ENCODE results near the gene KCNC1.

Gene KCNC1

GRCh38 chr11:17718015-17718414 is 16.6 kb upstream of the KCNC1 start:
- no peak overlapping the region for H3K4me3 ChIP-seq (ENCODE audit: low read length)
- H3K27me3 ChIP-seq (ENCODE audit: control insufficient read depth, insufficient read depth, low read length), result peaks cover 86% of the 10 kb centered on the region
- H3K36me3 ChIP-seq (ENCODE audit: control insufficient read depth, low read depth, low read length), result no peaks in the 10 kb centered on the region
- H3K27ac ChIP-seq (ENCODE audit: low read length), result no peak overlapping the region
- no peaks in the 10 kb centered on the region for H3K9me3 ChIP-seq (ENCODE audit: control insufficient read depth, low read depth, low read length)
- peaks cover 4% of the 10 kb centered on the region for H3K4me1 ChIP-seq (ENCODE audit: control insufficient read depth, low read depth, low read length)
- H3K9ac ChIP-seq (ENCODE audit: low read length), result no peak overlapping the region

- Histone ChIP-seq H3K4me3 (ENCODE audit: low read length) (peak overlapping the region; percentile 61), H3K9ac (ENCODE audit: low read length) (no peak overlapping the region), H3K9me3 (ENCODE audit: control insufficient read depth, low read depth, low read length) (no peaks in the 10 kb centered on the region), H3K27me3 (ENCODE audit: control insufficient read depth, insufficient read depth, low read length) (peaks cover 91% of the 10 kb centered on the region), H3K4me1 (ENCODE audit: control insufficient read depth, low read depth, low read length) (peaks cover 4% of the 10 kb centered on the region), H3K36me3 (ENCODE audit: control insufficient read depth, low read depth, low read length) (no peaks in the 10 kb centered on the region), H3K27ac (ENCODE audit: low read length) (no peak overlapping the region)
Observed at GRCh38 chr11:17718510-17718962, 16.0 kb upstream of the KCNC1 start.

GRCh38 chr11:17719028-17719937 is 15.3 kb upstream of the KCNC1 start, which contains the start of gene MYOD1:
Gene MYOD1 (plus strand): TSS chr11:17719571. CDS start chr11:17719783, 212 bp downstream.
- H3K27ac ChIP-seq (ENCODE audit: low read length), result no peak within 1 kb of the TSS
- H3K4me3 ChIP-seq (ENCODE audit: low read length), result peak within 1 kb of the TSS; percentile 61
- no peaks in the 10 kb centered on the region for H3K36me3 ChIP-seq (ENCODE audit: control insufficient read depth, low read depth, low read length)
- H3K9ac ChIP-seq (ENCODE audit: low read length), result no peak within 1 kb of the TSS
- peaks cover 99% of the 10 kb centered on the region for H3K27me3 ChIP-seq (ENCODE audit: control insufficient read depth, insufficient read depth, low read length)
- no peaks in the 10 kb centered on the region for H3K9me3 ChIP-seq (ENCODE audit: control insufficient read depth, low read depth, low read length)
- peaks cover 4% of the 10 kb centered on the region for H3K4me1 ChIP-seq (ENCODE audit: control insufficient read depth, low read depth, low read length)

- peak overlapping the region; percentile 25 for H3K4me3 ChIP-seq (ENCODE audit: low read length)
Observed at GRCh38 chr11:17719938-17720795, 14.4 kb upstream of the KCNC1 start.

GRCh38 chr11:17720796-17721171 is 13.8 kb upstream of the KCNC1 start:
- Histone ChIP-seq H3K4me1 (ENCODE audit: control insufficient read depth, low read depth, low read length) (peaks cover 4% of the 10 kb centered on the region), H3K9me3 (ENCODE audit: control insufficient read depth, low read depth, low read length) (no peaks in the 10 kb centered on the region), H3K27me3 (ENCODE audit: control insufficient read depth, insufficient read depth, low read length) (peaks cover 94% of the 10 kb centered on the region), H3K9ac (ENCODE audit: low read length) (no peak overlapping the region), H3K36me3 (ENCODE audit: control insufficient read depth, low read depth, low read length) (no peaks in the 10 kb centered on the region), H3K27ac (ENCODE audit: low read length) (no peak overlapping the region), H3K4me3 (ENCODE audit: low read length) (peak overlapping the region; percentile 25)

More at GRCh38 chr11:17719938-17720795, 14.4 kb upstream of the KCNC1 start:
- Histone ChIP-seq H3K9me3 (ENCODE audit: control insufficient read depth, low read depth, low read length) (no peaks in the 10 kb centered on the region), H3K27me3 (ENCODE audit: control insufficient read depth, insufficient read depth, low read length) (peaks cover 96% of the 10 kb centered on the region), H3K9ac (ENCODE audit: low read length) (no peak overlapping the region), H3K4me1 (ENCODE audit: control insufficient read depth, low read depth, low read length) (peaks cover 4% of the 10 kb centered on the region), H3K27ac (ENCODE audit: low read length) (no peak overlapping the region), H3K36me3 (ENCODE audit: control insufficient read depth, low read depth, low read length) (no peaks in the 10 kb centered on the region)

GRCh38 chr11:17721242-17721999 is 13.2 kb upstream of the KCNC1 start:
- Histone ChIP-seq H3K4me1 (ENCODE audit: control insufficient read depth, low read depth, low read length) (peaks cover 4% of the 10 kb centered on the region), H3K27me3 (ENCODE audit: control insufficient read depth, insufficient read depth, low read length) (peaks cover 88% of the 10 kb centered on the region), H3K9ac (ENCODE audit: low read length) (no peak overlapping the region), H3K36me3 (ENCODE audit: control insufficient read depth, low read depth, low read length) (no peaks in the 10 kb centered on the region), H3K9me3 (ENCODE audit: control insufficient read depth, low read depth, low read length) (no peaks in the 10 kb centered on the region), H3K27ac (ENCODE audit: low read length) (no peak overlapping the region), H3K4me3 (ENCODE audit: low read length) (peak overlapping the region; percentile 25)

- Histone ChIP-seq H3K27me3 (ENCODE audit: control insufficient read depth, insufficient read depth, low read length) (peaks cover 81% of the 10 kb centered on the region), H3K27ac (ENCODE audit: low read length) (no peak overlapping the region), H3K9me3 (ENCODE audit: control insufficient read depth, low read depth, low read length) (no peaks in the 10 kb centered on the region), H3K4me1 (ENCODE audit: control insufficient read depth, low read depth, low read length) (peaks cover 4% of the 10 kb centered on the region), H3K9ac (ENCODE audit: low read length) (no peak overlapping the region), H3K4me3 (ENCODE audit: low read length) (no peak overlapping the region), H3K36me3 (ENCODE audit: control insufficient read depth, low read depth, low read length) (no peaks in the 10 kb centered on the region)
Observed at GRCh38 chr11:17722000-17722643, 12.5 kb upstream of the KCNC1 start.

- H3K9ac ChIP-seq (ENCODE audit: low read length), result no peak overlapping the region
- H3K4me1 ChIP-seq (ENCODE audit: control insufficient read depth, low read depth, low read length), result peaks cover 4% of the 10 kb centered on the region
- no peak overlapping the region for H3K4me3 ChIP-seq (ENCODE audit: low read length)
- no peaks in the 10 kb centered on the region for H3K9me3 ChIP-seq (ENCODE audit: control insufficient read depth, low read depth, low read length)
- H3K27ac ChIP-seq (ENCODE audit: low read length), result no peak overlapping the region
- peaks cover 59% of the 10 kb centered on the region for H3K27me3 ChIP-seq (ENCODE audit: control insufficient read depth, insufficient read depth, low read length)
- H3K36me3 ChIP-seq (ENCODE audit: control insufficient read depth, low read depth, low read length), result no peaks in the 10 kb centered on the region
Observed at GRCh38 chr11:17724020-17724908, 10.3 kb upstream of the KCNC1 start.

- Histone ChIP-seq H3K36me3 (ENCODE audit: control insufficient read depth, low read depth, low read length) (no peaks in the 10 kb centered on the region), H3K9me3 (ENCODE audit: control insufficient read depth, low read depth, low read length) (no peaks in the 10 kb centered on the region), H3K4me1 (ENCODE audit: control insufficient read depth, low read depth, low read length) (peaks cover 4% of the 10 kb centered on the region), H3K4me3 (ENCODE audit: low read length) (no peak overlapping the region), H3K9ac (ENCODE audit: low read length) (no peak overlapping the region), H3K27me3 (ENCODE audit: control insufficient read depth, insufficient read depth, low read length) (peaks cover 50% of the 10 kb centered on the region), H3K27ac (ENCODE audit: low read length) (no peak overlapping the region)
Observed at GRCh38 chr11:17725174-17725573, 9.4 kb upstream of the KCNC1 start.

- H3K9ac ChIP-seq (ENCODE audit: low read length), result no peak overlapping the region
- H3K27ac ChIP-seq (ENCODE audit: low read length), result no peak overlapping the region
- H3K9me3 ChIP-seq (ENCODE audit: control insufficient read depth, low read depth, low read length), result no peaks in the 10 kb centered on the region
- H3K36me3 ChIP-seq (ENCODE audit: control insufficient read depth, low read depth, low read length), result no peaks in the 10 kb centered on the region
- no peaks in the 10 kb centered on the region for H3K4me1 ChIP-seq (ENCODE audit: control insufficient read depth, low read depth, low read length)
- no peak overlapping the region for H3K4me3 ChIP-seq (ENCODE audit: low read length)
- H3K27me3 ChIP-seq (ENCODE audit: control insufficient read depth, insufficient read depth, low read length), result peaks cover 34% of the 10 kb centered on the region
Observed at GRCh38 chr11:17730137-17730536, 4.4 kb upstream of the KCNC1 start.

Measured in iPS-18a (cell line).